ENCODE data around the gene SLC4A2.
A peak's percentile ranks its signal among the peaks of the same experiment; 100 is the strongest.

GRCh38 chr7:151060416-151061212, 1.2 kb downstream of the SLC4A2 start:
- TF ChIP-seq CTCF (IDR thresholded peaks at IDR 0.05; ENCODE audit: low read depth, low read length) (peak; percentile 29; the same call in 1 of the 2 replicates), EZH2phosphoT487 (IDR thresholded peaks at IDR 0.05; ENCODE audit: low read depth) (no peak)

Measured in OCI-LY3 (cell line).